NCI-H1930 (cell line): ENCODE data around the gene ZNF133.
A peak's percentile ranks its signal among the peaks of the same experiment; 100 is the strongest.
"Not testable (repeated sequence)": the region's sequence is repeated elsewhere in the genome, so short reads cannot be mapped to it uniquely, and the experiment has no call there.

Experiments used
- DNase-seq, 2 experiments: peaks; one replicate each; lab custom pipeline; 2025; lab: John Stamatoyannopoulos, UW

ZNF133 gene

DNA sequence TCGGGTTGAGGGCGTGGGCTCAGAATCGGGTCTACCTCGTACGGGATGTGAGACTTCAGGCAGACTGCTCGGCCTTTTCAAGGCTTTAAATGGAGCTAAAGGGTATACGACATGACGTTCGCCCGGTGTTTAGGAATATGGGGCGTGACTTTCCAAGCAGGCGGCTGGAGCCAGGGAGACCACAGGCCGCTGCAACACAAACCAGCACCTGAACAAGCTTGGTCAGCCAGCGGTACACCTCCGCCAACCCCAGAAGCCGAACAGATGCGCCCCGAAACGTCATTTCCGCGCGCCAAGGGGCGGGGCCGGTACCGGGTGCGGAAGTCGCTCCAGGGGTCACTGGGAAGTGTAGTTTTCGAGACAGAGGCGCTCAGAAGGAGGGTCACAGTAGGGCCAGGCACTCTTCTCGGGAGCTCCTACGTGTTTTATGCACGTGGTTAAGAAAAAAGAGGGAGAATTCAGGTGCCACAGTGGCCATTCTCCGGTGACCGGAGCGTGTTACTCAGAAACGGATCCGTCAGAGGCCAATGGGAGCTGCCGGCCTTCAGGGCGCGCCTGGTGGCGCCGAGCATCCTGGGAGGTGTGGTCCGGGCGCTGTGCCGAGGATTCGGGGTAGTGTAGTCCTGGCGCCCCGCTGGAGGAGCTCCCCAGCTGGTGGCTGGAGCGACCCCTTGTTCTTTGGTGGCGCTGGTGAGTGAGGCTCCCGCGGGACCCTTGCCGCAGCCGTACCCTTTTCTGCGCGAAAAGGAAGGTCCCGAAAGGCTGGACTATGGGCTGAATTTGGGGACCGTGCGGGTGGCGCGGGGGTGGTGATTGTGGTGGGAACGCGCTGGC lies at the start of gene ZNF133:
ZNF133 (plus strand) TSS at position 613 of the 834 bp plus-strand sequence. CDS start 17,160 bp downstream, outside the sequence.
- DNase-seq: peak; percentile 91 to 96

DNA sequence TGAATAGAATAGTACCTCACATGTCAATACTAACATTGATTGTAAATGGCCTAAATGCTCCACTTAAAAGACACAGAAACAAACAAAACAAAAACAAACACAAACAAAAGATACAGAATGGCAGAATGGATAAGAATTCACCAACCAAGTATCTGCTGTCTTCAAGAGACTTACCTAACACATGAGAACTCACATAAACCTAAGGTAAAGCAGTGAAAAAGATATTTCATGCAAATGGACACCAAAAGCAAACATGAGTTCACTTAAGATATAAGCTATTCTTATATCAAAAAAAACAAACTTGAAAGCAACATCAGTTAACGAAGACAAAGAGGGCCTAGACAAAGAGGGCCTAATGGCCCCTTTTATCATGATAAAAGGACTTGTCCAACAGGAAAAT lies 47.3 kb upstream of the ZNF133 start:
- DNase-seq: no peak

DNA sequence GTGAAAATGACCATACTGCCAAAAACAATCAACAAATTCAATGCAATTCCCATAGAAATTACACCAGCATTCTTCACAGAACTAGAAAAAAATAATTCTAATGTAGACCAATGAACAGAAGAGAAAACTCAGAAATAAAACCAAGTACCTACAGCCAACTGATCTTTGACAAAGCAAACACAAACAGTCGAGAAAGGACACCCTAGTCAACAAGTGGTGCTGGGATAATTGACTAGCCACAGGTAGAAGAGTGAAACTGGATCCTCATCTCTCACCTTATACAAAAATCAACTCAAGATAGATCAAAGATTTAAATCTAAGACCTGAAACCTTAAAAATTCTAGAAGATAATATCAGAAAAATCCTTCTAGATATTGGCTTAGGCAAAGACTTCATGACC lies 44.5 kb upstream of the ZNF133 start:
- no peak for DNase-seq

DNA sequence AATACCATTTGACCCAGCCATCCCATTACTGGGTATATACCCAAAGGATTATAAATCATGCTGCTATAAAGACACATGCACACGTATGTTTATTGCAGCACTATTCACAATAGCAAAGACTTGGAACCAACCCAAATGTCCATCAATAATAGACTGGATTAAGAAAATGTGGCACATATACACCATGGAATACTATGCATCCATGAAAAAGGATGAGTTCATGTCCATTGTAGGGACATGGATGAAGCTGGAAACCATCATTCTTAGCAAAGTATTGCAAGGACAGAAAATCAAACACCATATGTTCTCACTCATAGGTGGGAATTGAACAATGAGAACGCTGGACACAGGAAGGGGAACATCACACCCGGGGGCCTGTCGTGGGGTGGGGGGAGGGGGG lies 39.8 kb upstream of the ZNF133 start:
- not testable (repeated sequence) for DNase-seq

DNA sequence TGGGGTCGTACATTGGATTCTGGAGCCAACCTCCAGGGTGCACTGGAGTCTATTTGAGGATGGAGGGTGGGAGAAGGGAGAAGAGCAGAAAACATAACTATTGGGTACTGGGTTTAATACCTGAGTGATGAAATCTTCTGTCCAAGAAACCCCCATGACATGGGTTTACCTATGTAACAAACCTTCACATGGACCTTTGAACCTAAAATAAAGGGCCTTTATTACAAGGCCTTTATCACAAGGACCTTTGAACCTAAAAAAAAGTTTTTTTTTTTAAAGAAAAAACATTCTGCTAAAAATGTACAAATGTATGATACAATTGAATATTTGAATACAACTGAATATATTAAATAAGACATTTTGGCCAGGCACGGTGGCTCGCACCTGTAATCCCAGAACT lies 38.1 kb upstream of the ZNF133 start:
- DNase-seq: no peak

DNA sequence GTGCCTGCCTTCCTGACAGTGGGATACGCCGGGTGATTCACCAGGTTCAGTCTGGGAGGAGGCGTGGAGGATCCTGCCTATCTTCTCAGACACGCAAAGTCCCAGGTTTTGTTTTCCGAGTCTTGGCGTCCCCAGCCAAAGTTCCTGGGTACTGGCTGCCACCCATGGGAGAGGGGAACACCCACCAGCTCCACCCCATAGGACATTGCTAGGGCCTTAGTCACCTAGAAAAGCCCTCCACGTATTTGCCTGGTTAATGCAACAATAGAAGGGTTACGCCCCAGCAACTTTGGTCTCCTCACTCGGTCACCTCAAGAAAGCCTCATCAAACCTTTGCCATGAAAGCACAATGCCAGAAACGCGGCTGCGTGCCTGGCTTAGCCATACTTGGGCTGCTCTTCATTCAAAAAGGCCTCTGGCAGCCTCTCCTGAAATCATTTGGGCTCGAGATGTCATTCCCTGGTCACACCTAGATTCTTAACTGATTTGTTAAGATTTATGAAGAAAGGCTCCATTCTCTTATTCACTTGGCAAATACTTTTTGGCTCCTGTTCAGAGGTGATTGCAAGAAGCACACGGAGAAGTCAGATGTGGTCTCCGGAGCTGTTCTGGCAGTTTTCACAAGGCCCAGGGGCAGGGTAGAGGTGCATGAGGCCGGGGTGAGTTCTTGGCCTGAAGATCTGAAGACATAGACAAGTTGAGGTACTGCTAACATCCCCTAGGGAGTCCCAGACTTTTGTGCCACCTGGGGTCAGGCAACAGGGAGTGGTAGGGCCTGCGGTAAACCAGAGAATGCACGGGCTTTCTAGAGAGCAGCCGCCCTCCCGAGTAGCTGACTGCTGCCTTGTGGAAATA lies 35.5 kb upstream of the ZNF133 start:
- no peak for DNase-seq

DNA sequence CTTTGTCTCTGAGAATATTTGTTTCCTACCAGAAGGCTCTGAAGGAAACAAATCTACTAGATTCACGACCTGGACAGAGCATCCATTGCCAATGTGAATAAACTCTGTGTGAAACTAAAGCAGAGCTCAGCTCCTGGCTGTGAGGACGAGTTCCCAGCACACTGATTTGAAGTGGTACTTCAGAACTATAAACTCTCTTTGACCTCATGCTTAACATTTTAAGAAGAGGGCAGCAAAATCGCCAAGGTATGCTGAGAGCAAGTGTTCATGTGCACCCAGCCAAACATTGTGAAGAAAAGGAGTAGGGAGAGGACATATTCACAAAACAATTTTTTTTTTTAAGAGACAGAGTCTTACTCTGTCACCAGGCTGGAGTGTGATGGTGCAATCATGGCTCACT lies 33.7 kb upstream of the ZNF133 start:
- no peak for DNase-seq

DNA sequence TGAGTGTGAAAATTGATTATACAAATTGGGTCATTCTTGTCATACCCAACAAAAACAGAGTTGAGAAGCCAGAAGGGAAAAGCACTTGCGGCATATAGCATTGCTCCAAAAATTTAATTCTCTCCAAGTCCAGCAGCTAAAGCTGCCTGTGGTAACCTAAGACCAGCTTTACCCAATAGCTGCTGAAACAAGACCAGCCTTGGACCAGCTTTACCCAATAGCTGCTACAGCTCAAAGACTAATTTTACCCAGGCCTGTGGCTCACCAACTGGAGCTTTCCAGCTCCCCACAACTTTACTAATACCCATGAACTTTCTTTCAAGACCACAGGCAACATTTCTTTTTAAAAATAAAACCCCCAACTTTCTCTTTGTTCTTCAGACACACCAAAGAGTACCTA lies 32.8 kb upstream of the ZNF133 start:
- DNase-seq: no peak

DNA sequence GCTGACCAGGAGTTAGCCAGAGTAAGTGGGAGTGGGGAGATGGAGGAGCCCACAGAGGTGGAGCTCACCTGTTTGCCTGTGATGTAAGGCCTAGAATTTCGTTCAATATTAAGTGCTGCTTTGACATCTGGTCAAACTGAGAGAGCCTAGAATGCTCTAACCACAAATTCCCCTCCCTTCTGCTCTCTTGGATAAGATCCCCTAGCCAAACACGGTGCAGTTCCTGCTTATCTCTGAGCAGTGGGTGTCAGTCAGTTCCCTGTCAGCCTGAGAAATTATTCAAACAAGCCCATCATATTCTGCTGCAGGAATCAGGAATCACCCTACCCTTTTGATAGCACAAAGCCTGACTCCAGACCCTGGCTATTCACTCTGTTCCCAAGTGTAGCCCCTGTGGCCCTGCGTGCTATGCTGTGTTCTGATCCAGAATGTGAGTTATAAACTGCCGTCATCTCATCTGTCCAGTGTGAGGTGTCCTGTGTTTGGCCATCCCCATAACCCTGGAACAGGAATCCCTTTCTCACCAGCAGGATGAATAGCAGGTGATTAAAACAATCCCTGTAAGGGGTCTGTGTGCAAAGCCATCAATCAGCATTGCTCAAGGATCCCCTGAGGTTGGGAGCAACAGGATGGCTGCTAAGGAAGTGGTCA lies 31.8 kb upstream of the ZNF133 start:
- no peak for DNase-seq

DNA sequence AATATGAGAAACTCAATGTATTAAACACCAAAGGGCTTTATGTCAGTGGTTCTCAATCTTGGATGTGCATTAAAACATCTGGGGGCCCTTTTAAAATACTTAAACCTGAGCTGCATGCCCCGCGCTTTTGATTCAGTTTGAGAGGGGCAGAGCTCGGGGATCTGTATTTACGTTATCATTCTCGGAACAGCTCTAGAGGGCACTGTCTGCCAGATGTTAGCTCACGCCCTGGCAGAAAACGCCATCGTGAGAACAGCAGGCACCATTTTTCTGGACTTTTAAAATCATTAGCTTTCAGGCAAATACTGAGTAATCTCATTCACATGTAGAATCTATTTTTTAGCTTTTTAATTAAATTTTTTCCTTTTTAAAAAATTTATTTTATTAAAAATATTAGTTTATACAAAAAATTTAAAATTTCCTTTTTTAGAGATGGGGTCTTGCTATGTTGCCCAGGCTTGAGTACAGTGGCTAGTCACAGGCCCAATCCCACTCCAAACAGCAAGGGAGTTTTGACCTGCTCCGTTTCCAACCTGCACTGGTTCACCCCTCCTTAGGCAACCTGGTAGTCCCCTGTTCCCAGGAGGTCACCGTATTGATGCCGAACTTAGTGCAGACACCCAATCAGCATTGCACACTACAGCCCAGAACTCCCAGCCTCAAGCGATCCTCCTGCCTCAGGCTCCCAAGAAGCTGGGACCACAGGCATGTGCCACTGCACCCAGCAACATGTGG lies 30.0 kb upstream of the ZNF133 start:
- DNase-seq: no peak

DNA sequence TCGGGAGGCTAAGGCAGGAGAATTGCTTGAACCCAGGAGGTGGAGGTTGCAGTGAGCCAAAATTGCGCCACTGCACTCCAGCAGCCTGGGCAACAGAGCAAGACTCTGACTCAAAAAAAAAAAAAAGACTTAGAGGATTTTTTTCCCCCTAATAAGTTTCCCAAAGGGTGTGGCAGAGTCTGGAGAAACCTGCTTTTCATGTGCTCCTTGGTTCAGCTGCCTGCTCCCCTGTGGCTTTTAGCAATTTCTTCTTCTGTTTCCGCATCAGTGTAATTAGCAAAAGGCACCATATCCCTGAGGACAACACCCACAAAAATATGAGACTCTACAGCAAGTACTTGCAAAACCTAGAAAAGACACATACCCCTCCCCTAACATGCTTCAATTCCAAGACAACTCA lies 28.6 kb upstream of the ZNF133 start:
- DNase-seq: no peak

DNA sequence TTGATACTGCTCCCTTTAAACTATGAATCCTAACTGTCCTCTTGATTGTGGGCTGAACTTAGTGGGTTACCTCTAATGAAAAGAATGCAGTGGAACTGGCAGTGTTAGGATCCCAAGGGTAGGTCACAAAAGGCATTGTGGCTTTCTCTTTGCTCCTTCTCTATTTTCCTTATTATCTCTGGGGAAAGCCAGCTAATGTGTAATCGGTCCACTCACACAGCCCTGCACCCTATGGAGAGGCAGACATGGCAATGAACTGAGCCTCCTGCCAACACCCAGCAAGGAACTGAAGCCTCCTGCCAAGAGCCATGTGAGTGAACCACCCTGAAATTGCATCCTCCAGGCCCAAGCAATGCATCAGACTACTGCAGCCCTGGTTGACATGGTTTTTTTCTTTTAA lies 24.6 kb upstream of the ZNF133 start:
- DNase-seq: no peak

DNA sequence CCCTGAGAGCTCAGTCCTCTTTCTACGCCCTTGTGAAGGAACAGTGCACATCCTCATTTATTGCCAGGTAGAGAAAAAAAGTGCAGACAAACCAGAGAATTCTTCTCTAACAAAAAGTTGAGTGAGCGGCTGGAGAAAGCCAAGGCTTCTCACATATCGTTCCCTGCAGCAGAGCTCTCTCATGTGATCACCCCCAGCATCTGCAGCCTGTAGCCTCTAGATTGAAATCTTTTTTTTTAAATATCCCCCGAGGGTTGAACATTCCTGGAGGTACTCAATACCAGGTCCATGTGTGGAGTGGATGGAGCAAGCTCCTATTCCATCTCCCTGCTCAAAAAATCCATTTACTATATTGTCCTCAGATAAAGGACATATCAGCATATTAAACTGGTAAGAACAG lies 22.9 kb upstream of the ZNF133 start:
- DNase-seq: no peak

DNA sequence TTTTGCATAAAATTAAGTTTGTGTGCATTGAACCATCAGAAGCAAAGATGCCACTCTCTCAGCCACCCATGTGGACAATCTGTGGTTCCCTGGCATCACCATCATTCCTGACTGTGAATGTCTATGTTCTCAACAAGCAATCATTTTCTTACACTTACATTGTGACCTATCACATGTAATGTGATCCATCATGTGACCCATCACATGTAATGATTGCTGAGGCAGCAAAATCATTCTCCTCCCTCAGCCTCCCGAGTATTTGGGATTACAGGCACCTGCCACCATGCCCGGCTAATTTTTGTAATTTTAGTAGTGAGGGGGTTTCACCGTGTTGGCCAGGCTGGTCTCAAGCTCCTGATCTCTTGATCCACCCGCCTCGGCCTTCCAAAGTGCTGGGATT lies 22.0 kb upstream of the ZNF133 start:
- DNase-seq: no peak

DNA sequence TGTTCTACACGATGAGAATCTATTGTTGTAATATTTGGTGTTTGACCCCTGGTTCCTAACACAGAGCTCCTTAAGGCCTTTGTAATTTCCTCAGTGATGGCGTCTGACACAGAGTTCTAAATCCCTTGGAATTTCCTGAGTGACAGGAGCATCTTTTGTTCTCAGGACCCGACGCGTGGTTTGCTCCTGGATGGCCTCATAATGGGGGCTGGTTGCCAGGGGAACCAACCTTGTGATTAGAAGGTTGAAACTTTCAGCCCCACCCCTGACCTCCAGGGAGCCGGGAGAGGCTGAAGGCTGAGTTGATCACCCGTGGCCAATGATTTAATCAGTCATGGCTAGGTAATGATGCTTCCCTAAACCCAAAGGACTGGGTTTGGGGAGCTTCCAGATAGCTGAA lies 20.5 kb upstream of the ZNF133 start:
- no peak for DNase-seq

DNA sequence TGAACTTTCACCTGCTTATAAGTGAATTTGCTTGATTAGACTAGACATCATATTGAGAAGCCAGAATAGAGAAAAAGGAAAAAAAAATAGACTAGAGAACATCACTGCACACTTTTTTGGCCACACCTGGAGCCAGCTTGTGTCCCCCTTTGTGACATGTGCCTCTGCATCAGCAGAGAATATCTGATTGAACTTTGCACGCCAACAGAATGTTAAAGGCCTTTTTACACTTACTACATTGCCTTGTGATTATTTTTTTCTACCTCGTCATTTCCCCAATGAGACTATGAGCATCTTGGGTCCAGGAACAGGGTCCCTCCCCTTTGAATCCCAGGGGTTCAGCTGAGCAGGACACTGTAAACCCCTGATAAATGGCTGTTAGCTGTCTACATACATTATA lies 17.2 kb upstream of the ZNF133 start:
- DNase-seq: no peak

DNA sequence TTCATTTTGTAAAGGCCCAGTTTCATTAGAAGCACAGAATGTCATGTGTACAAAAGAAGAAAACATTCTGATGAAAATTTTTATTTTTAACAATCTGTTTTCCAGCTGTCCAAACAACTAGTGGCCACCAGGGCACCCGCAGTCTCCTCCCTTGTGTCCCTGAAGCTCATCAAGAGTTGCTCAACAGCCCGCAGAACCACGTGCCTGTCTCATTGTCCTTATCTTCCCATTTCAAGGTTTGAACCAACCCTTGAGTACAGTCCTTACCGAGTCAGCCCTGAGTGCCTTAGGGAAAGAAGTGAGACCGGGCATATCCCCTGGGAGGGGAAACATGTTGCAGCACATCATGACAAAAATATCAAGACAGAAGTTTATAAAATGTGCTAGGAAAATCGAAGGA lies 15.9 kb upstream of the ZNF133 start:
- DNase-seq: no peak

DNA sequence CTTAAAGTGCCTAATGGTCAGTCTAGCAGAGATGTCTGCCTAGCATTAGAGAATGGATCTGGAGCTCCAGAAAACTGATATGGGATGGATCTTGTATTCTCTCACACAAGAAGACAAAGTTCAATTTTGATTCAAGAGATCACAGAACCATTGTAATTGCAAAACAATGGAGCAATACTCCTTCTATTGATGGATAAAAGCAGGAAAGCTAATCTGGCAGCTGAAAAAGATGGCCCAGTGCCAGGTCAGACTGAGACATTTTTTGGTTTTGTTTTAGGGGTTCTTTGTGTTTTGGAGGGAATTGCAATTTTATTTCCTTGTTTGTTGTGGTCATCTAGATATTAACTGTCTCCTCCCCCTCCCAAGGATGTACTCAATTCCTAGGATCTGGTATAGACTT lies 14.6 kb upstream of the ZNF133 start:
- DNase-seq: no peak

DNA sequence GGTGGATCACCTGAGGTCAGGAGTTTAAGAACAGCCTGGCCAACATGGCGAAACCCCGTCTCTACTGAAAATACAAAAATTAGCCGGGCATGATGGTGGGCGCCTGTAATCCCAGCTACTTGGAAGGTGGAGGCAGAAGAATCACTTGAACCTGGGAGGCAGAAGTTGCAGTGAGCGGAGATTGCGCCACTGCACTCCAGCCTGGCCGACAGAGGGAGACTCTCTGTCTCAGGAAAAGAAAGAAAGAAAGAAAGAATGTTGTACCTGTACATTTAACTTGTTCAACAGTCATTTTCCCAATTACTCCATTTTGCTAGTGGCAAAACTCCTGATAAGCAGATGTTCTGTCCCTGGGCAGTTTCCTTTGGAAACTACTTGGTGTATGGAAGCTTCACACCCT lies 12.4 kb upstream of the ZNF133 start:
- not testable (repeated sequence) for DNase-seq

DNA sequence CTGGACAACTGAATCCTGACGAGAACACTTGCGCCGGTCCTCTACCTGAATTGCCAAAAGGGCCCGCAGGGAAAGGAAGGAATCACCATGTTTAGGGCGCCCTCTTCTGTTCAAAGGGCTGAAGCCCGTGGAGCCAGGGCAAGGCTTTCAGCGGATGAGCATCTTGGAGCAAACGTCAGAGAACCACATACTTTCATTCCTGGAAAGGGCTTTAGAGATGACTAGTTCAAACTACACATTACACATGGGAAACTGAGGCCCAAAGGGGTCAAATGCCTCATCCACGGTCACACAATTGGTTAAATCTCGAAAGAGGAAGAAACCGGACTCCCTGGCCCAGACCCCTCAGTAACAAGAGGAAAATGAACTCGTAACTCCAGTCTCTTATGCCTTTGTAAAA lies 11.5 kb upstream of the ZNF133 start:
- DNase-seq: peak; percentile 71 to 78

DNA sequence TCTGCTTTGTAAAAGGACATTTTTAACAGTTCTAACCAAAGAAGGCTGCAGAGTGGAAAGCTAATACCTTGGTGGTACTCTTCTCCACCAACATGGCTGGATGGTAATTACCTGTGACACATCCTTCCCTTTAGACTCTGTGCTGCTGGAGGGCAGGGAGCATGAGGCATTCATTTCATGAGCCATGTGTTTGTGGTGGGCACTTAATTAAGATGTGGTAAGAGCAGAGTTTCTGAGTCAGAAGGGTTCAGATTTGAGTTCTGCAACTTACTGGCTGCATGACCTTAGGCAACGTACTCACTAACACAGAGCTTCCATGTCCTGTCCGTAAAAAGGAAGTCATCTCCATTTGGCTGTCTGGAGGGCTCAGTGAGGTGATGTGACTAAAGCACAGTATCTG lies 9.1 kb upstream of the ZNF133 start:
- no peak for DNase-seq
